ENCODE measurements around the gene NET1.

- TF ChIP-seq CTCF (IDR thresholded peaks at IDR 0.05; ENCODE audit: poor library complexity) = no peak
- TF ChIP-seq EZH2 (IDR thresholded peaks at IDR 0.05; ENCODE audit: borderline replicate concordance) = no peak
Observed at GRCh38 chr10:5424751-5425150, 12.4 kb downstream of the NET1 start.
